Measurements from ENCODE around the gene PSPH. TPM values are rescaled to one million over a fixed set of nuclear protein-coding genes. Genes with fewer than 3 reads are reported as not detected.
"Not testable (repeated sequence)": the region's sequence is repeated elsewhere in the genome, so short reads cannot be mapped to it uniquely, and the experiment has no call there.

PSPH gene
- total RNA-seq: 10 to 100 TPM in 1 of 2 donors, 1 to 10 TPM in 1; 8.3 to 25.4 TPM

GRCh38 chr7:56051339-56052191 lies at the start of gene PSPH, which contains the start of gene CCT6A:
TSS of gene PSPH (minus strand) at chr7:56051444. CDS start at chr7:56021212, 30,232 bp downstream.
TSS of gene CCT6A (plus strand) at chr7:56051765. CDS start at chr7:56051849, 84 bp downstream.
- peaks cover 56% of the 10 kb centered on the region for H3K36me3 Mint-ChIP-seq (ENCODE audit: low read depth)
- H3K9me3 Mint-ChIP-seq: no peaks in the 10 kb centered on the region
- no peaks in the 10 kb centered on the region for H3K27me3 Mint-ChIP-seq
- peak within 1 kb of the TSS; percentile 97 for H3K27ac Mint-ChIP-seq
- H3K4me3 Mint-ChIP-seq: peak within 1 kb of the TSS; percentile 94
- H3K4me1 Mint-ChIP-seq: peaks cover 12% of the 10 kb centered on the region
- ATAC-seq (replicated peaks): peak; percentile 98

DNA sequence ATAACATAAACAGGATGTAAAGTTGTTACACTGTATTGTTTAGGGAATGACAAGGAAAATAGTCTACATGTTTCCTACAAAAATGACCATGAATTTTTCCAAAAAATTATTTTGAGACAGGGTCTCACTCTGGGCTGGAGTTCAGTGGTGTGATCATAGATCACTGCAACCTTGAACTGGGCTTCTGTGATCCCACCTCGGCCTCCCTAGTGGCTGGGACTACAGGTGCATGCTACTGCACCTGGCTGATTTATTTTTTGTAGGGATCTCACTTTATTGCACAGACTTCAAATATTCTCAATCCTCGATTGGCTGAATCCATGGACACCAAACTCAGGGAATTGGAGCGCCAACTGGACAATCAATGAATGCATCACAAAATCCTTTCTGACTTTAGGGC lies 48.4 kb upstream of the PSPH start:
- H3K4me1 Mint-ChIP-seq: peaks cover 5% of the 10 kb centered on the region
- H3K4me3 Mint-ChIP-seq: no peak overlapping the region
- H3K27me3 Mint-ChIP-seq: no peaks in the 10 kb centered on the region
- H3K9me3 Mint-ChIP-seq: no peaks in the 10 kb centered on the region
- peak overlapping the region; percentile 55 for H3K27ac Mint-ChIP-seq
- no peak for ATAC-seq (replicated peaks)
- H3K36me3 Mint-ChIP-seq (ENCODE audit: low read depth): peaks cover 78% of the 10 kb centered on the region

- not testable (repeated sequence) for H3K9me3 Mint-ChIP-seq; ATAC-seq (replicated peaks); H3K27ac Mint-ChIP-seq; H3K27me3 Mint-ChIP-seq; H3K4me3 Mint-ChIP-seq; H3K4me1 Mint-ChIP-seq
- H3K36me3 Mint-ChIP-seq (ENCODE audit: low read depth): peaks cover 65% of the 10 kb centered on the region
Measured at GRCh38 chr7:56098187-56099008, 47.2 kb upstream of the PSPH start.

GRCh38 chr7:56097700-56098099 lies 46.5 kb upstream of the PSPH start:
- Mint-ChIP-seq H3K36me3 (ENCODE audit: low read depth) (peaks cover 58% of the 10 kb centered on the region), H3K27ac (no peak overlapping the region), H3K4me3 (no peak overlapping the region), H3K4me1 (no peaks in the 10 kb centered on the region), H3K9me3 (no peaks in the 10 kb centered on the region), H3K27me3 (no peaks in the 10 kb centered on the region)
- ATAC-seq (replicated peaks): peak; percentile 24

GRCh38 chr7:56092789-56093531 lies 41.7 kb upstream of the PSPH start, which contains the start of gene PHKG1:
TSS of gene PHKG1 (minus strand) at chr7:56092952. CDS start at chr7:56088941, 4,011 bp downstream.
- no peaks in the 10 kb centered on the region for H3K27me3 Mint-ChIP-seq
- no peaks in the 10 kb centered on the region for H3K4me1 Mint-ChIP-seq
- H3K36me3 Mint-ChIP-seq (ENCODE audit: low read depth): peaks cover 20% of the 10 kb centered on the region
- H3K4me3 Mint-ChIP-seq: no peak within 1 kb of the TSS
- H3K9me3 Mint-ChIP-seq: no peaks in the 10 kb centered on the region
- no peak within 1 kb of the TSS for H3K27ac Mint-ChIP-seq
- ATAC-seq (replicated peaks): no peak

DNA sequence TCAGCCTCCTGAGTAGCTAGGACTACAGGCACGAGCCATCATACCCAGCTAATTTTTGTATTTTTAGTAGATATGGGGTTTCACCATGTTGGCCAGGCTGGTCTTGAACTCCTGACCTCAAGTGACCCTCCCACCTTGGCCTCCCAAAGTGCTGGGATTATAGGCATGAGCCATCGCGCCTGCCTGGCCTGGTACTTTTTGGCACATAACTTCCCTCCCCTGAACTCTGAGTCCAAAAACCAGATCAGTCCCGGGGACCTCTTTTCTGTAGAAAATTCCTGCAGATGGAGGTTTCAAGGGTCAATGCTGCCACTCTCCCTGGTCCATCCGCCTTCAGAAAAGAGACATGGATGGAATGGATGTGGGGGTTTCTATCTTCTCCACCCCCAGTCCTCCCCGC lies 41.1 kb upstream of the PSPH start:
- not testable (repeated sequence) for H3K9me3 Mint-ChIP-seq; ATAC-seq (replicated peaks); H3K27me3 Mint-ChIP-seq; H3K4me3 Mint-ChIP-seq; H3K4me1 Mint-ChIP-seq; H3K27ac Mint-ChIP-seq
- H3K36me3 Mint-ChIP-seq (ENCODE audit: low read depth): peaks cover 16% of the 10 kb centered on the region

DNA sequence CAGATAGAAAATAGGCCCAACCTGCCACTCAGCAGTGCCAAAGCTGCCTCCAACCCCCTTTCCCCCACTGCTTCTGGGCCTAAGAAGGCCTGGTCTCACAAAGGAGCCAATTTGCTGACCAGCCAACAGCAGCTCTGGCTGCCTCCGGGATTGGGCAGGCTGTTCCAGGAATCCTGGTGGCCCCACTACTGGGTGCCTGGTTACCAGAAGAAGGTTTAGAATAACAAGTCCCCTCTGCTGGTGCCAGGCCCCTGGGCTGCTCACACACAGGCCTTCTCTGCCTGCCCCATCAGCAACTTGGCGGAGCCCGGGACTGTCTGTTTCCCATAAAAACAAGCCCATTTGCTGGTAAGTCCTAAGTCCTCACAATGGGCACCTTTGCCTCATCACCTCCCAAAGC lies 40.3 kb upstream of the PSPH start:
- Mint-ChIP-seq H3K4me3 (no peak overlapping the region), H3K27ac (no peak overlapping the region), H3K36me3 (ENCODE audit: low read depth) (peaks cover 14% of the 10 kb centered on the region), H3K4me1 (no peaks in the 10 kb centered on the region), H3K27me3 (no peaks in the 10 kb centered on the region), H3K9me3 (no peaks in the 10 kb centered on the region)
- ATAC-seq (replicated peaks): no peak

GRCh38 chr7:56087445-56087844 lies 36.2 kb upstream of the PSPH start:
- Mint-ChIP-seq H3K4me1 (no peaks in the 10 kb centered on the region), H3K4me3 (no peak overlapping the region), H3K36me3 (ENCODE audit: low read depth) (peaks cover 22% of the 10 kb centered on the region), H3K27ac (no peak overlapping the region), H3K27me3 (no peaks in the 10 kb centered on the region), H3K9me3 (no peaks in the 10 kb centered on the region)
- ATAC-seq (replicated peaks): no peak

DNA sequence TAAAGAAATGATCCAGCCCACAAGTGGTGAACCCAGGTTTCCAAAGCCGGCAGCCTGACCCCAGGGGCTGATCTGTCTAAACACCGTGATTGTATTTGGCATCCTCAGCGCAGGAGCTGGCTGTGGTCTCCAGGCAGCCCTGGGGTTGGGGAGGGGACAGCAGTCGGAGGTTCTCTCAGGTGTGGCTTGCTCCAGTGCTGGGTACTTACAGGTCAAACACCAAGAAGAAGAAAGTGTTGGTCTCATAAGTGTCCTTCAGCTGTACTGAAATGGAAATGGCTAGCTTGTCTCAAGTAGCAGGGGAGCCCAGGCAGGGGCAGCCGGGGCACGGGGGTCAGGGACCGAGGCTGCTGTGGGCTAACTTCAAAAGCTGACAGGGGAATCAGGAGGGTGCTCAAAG lies 35.5 kb upstream of the PSPH start:
- no peak overlapping the region for H3K4me3 Mint-ChIP-seq
- no peaks in the 10 kb centered on the region for H3K9me3 Mint-ChIP-seq

DNA sequence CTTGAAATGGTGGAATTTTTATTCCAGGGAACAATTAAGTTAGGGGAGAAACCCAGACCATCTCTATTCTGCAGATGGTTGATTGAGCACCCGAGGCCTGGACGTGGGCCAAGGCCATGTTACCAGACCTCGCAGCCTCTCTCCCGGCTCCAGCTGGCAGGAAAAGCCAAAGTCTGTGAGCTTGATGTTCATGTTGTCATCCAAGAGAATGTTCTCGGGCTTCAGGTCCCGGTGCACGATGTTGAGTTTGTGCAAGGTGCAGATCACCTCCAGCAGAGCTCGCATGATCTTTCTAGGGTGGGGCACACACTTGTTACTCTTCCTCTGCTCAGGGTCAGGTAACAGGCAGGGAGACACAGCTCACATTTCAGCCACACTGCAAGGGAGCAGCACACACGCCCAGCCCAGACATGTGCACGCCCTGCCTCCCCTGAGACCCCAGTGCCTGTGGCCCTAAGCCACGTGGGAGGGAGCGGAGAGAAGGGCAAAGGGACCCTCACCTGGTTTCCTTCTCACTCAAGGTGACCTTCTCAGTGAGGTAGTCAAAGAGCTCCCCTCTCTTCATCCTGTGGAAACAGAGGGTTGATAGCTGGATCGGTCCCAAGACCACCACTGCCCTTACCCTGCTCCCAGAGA lies 32.0 kb upstream of the PSPH start:
- Mint-ChIP-seq H3K27me3 (no peaks in the 10 kb centered on the region), H3K4me3 (no peak overlapping the region)

More for the DNA sequence above, 35.5 kb upstream of the PSPH start:
- Mint-ChIP-seq H3K36me3 (ENCODE audit: low read depth) (peaks cover 29% of the 10 kb centered on the region), H3K4me1 (no peaks in the 10 kb centered on the region), H3K27me3 (no peaks in the 10 kb centered on the region), H3K27ac (no peak overlapping the region)
- ATAC-seq (replicated peaks): no peak

GRCh38 chr7:56081626-56082340 lies 30.5 kb upstream of the PSPH start:
- Mint-ChIP-seq H3K27ac (no peak overlapping the region), H3K27me3 (no peaks in the 10 kb centered on the region), H3K4me1 (no peaks in the 10 kb centered on the region), H3K9me3 (no peaks in the 10 kb centered on the region), H3K4me3 (no peak overlapping the region), H3K36me3 (ENCODE audit: low read depth) (peaks cover 48% of the 10 kb centered on the region)
- no peak for ATAC-seq (replicated peaks)

More for the DNA sequence above, 32.0 kb upstream of the PSPH start:
- Mint-ChIP-seq H3K9me3 (no peaks in the 10 kb centered on the region), H3K27ac (no peak overlapping the region), H3K36me3 (ENCODE audit: low read depth) (peaks cover 47% of the 10 kb centered on the region), H3K4me1 (no peaks in the 10 kb centered on the region)
- ATAC-seq (replicated peaks): no peak

GRCh38 chr7:56080726-56081435 lies 29.6 kb upstream of the PSPH start:
- H3K4me3 Mint-ChIP-seq; H3K4me1 Mint-ChIP-seq; H3K27me3 Mint-ChIP-seq; H3K9me3 Mint-ChIP-seq; H3K27ac Mint-ChIP-seq; ATAC-seq (replicated peaks): not testable (repeated sequence)
- H3K36me3 Mint-ChIP-seq (ENCODE audit: low read depth): peaks cover 48% of the 10 kb centered on the region

Measured in activated T-helper 17 cell treated with anti-CD3 and anti-CD28 coated beads, Interleukin-2, amount 50 U/mL, for 72 hours (primary cell).